Measurements from ENCODE around the gene SOX11.

Gene SOX11

GRCh38 chr2:5699963-5700362 is 7.8 kb downstream of the SOX11 start:
- peaks cover 9% of the 10 kb centered on the region for H3K4me1 ChIP-seq (ENCODE audit: control insufficient read depth, insufficient read depth, low read length)
- no peak overlapping the region for H3K4me3 ChIP-seq (ENCODE audit: low read length in 2 of 2)
- H3K9ac ChIP-seq (ENCODE audit: low read length in 2 of 2) = no peak overlapping the region
- peaks cover 23 to 65% of the 10 kb centered on the region in 2 donors for H3K27me3 ChIP-seq (ENCODE audit: control insufficient read depth in 1 of 2, insufficient read depth in 2 of 2, low read length in 2 of 2)
- H3K9me3 ChIP-seq (ENCODE audit: control insufficient read depth in 2 of 2, low read length in 2 of 2) = no peaks in the 10 kb centered on the region
- H3K27ac ChIP-seq (ENCODE audit: low read length) = no peak overlapping the region
- no peaks in the 10 kb centered on the region for H3K36me3 ChIP-seq (ENCODE audit: control insufficient read depth in 2 of 2, insufficient read depth in 2 of 2, low read length in 2 of 2)

DNA sequence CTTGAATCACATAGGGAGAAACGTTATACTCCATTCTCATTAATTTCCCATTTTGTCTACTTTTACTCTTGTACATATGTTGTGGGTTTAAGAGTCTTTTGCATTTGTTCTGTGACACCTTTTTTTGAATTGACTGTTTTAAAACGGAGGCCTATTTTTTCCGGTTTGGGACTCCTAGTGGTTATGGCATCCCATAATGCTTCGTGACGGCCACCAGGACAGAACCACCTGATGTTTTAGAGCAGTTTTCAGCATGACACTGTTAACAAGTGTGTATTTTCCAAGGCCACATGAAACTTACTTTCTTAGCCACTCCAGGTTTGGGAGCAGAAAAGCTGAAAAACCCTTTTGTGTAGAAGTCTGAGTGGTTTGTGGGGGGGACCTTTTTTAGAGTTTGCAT is 8.4 kb downstream of the SOX11 start:
- peaks cover 9% of the 10 kb centered on the region for H3K4me1 ChIP-seq (ENCODE audit: control insufficient read depth, insufficient read depth, low read length)
- no peaks in the 10 kb centered on the region for H3K36me3 ChIP-seq (ENCODE audit: control insufficient read depth in 2 of 2, insufficient read depth in 2 of 2, low read length in 2 of 2)
- peaks cover 21 to 60% of the 10 kb centered on the region in 2 donors for H3K27me3 ChIP-seq (ENCODE audit: control insufficient read depth in 1 of 2, insufficient read depth in 2 of 2, low read length in 2 of 2)
- H3K27ac ChIP-seq (ENCODE audit: low read length) = no peak overlapping the region
- H3K9ac ChIP-seq (ENCODE audit: low read length in 2 of 2) = no peak overlapping the region
- H3K4me3 ChIP-seq (ENCODE audit: low read length in 2 of 2) = no peak overlapping the region
- H3K9me3 ChIP-seq (ENCODE audit: control insufficient read depth in 2 of 2, low read length in 2 of 2) = no peaks in the 10 kb centered on the region

GRCh38 chr2:5701266-5701665 is 9.1 kb downstream of the SOX11 start:
- Histone ChIP-seq H3K27ac (ENCODE audit: low read length) (no peak overlapping the region), H3K9me3 (ENCODE audit: control insufficient read depth in 2 of 2, low read length in 2 of 2) (no peaks in the 10 kb centered on the region), H3K9ac (ENCODE audit: low read length in 2 of 2) (no peak overlapping the region), H3K36me3 (ENCODE audit: control insufficient read depth in 2 of 2, insufficient read depth in 2 of 2, low read length in 2 of 2) (no peaks in the 10 kb centered on the region), H3K4me1 (ENCODE audit: control insufficient read depth, insufficient read depth, low read length) (peaks cover 8% of the 10 kb centered on the region), H3K4me3 (ENCODE audit: low read length in 2 of 2) (no peak overlapping the region), H3K27me3 (ENCODE audit: control insufficient read depth in 1 of 2, insufficient read depth in 2 of 2, low read length in 2 of 2) (peaks cover 15 to 52% of the 10 kb centered on the region in 2 donors)

- H3K27me3 ChIP-seq (ENCODE audit: control insufficient read depth in 1 of 2, insufficient read depth in 2 of 2, low read length in 2 of 2) = peaks cover 7 to 35% of the 10 kb centered on the region in 2 donors
- H3K4me1 ChIP-seq (ENCODE audit: control insufficient read depth, insufficient read depth, low read length) = no peaks in the 10 kb centered on the region
- H3K4me3 ChIP-seq (ENCODE audit: low read length in 2 of 2) = no peak overlapping the region
- no peak overlapping the region for H3K27ac ChIP-seq (ENCODE audit: low read length)
- no peaks in the 10 kb centered on the region for H3K9me3 ChIP-seq (ENCODE audit: control insufficient read depth in 2 of 2, low read length in 2 of 2)
- H3K9ac ChIP-seq (ENCODE audit: low read length in 2 of 2) = no peak overlapping the region
- no peaks in the 10 kb centered on the region for H3K36me3 ChIP-seq (ENCODE audit: control insufficient read depth in 2 of 2, insufficient read depth in 2 of 2, low read length in 2 of 2)
Observed at GRCh38 chr2:5703166-5703565, 11.0 kb downstream of the SOX11 start.

DNA sequence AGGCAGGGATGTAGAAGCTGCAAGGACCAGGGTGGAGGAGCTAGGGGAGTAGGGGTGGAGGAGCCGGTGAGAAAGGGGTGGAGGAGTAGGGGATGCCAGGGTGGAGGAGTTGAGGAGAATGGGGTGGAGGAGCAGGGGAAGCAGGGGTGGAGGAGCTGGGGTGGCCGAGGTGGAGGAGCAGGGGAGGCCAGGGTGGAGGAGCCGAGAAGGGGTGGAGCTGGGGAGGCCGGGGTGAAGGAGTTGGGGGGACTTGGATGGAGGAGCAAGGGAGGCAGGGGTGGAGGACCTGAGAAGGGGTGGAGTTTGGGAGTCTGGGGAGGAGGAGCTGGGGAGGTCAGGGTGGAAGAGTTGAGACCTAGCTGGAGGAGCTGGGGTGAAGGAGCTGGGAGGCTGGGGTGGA is 13.3 kb downstream of the SOX11 start:
- H3K9me3 ChIP-seq (ENCODE audit: control insufficient read depth in 2 of 2, low read length in 2 of 2) = no peaks in the 10 kb centered on the region

DNA sequence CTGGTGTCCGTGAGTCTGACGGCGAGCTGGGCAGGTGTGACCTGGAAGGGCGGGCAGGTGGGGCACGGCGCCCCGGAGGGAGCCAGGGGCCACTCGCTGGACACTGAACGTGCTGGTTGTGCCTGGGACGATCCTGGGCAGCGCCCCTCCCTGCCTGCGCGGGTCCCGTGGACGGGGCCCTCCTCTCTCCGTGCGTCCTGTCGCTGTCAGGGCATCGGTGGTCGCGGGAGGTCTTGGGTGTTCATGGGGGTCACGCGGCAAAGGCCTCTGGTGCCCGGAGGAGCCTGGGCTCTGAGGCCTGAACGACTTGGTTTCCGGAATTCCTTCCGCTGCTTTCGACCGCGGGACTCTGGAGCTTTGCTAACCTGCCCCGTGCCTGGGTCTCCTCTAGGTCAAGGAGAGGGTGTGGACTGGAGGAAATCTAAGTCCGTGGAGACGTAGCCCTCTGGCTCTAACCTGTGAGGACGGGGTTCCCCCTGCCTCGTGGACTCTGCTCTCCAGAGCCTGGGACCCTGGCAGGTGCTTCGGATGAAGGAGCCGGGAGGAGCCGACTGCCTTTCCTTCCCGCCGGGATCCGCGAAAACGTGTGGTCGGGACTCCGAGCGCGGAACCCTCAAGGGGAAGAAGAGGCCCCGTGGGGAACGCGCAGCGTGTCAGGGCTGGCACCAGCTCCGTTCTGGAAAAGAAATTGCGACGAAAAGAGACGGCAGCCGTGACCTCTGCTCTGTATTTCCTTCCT is 14.7 kb downstream of the SOX11 start:
- no peak overlapping the region for H3K9ac ChIP-seq (ENCODE audit: low read length in 2 of 2)
- no peak overlapping the region for H3K4me3 ChIP-seq (ENCODE audit: low read length in 2 of 2)
- H3K27me3 ChIP-seq (ENCODE audit: control insufficient read depth in 1 of 2, insufficient read depth in 2 of 2, low read length in 2 of 2) = peaks cover 0 to 9% of the 10 kb centered on the region in 2 donors
- no peaks in the 10 kb centered on the region for H3K4me1 ChIP-seq (ENCODE audit: control insufficient read depth, insufficient read depth, low read length)
- H3K27ac ChIP-seq (ENCODE audit: low read length) = no peak overlapping the region
- H3K9me3 ChIP-seq (ENCODE audit: control insufficient read depth in 2 of 2, low read length in 2 of 2) = no peaks in the 10 kb centered on the region
- H3K36me3 ChIP-seq (ENCODE audit: control insufficient read depth in 2 of 2, insufficient read depth in 2 of 2, low read length in 2 of 2) = no peaks in the 10 kb centered on the region

More for the DNA sequence above, 13.3 kb downstream of the SOX11 start:
- no peak overlapping the region for H3K4me3 ChIP-seq (ENCODE audit: low read length in 2 of 2)
- no peaks in the 10 kb centered on the region for H3K4me1 ChIP-seq (ENCODE audit: control insufficient read depth, insufficient read depth, low read length)
- peaks cover 6 to 20% of the 10 kb centered on the region in 2 donors for H3K27me3 ChIP-seq (ENCODE audit: control insufficient read depth in 1 of 2, insufficient read depth in 2 of 2, low read length in 2 of 2)
- no peak overlapping the region for H3K9ac ChIP-seq (ENCODE audit: low read length in 2 of 2)
- no peaks in the 10 kb centered on the region for H3K36me3 ChIP-seq (ENCODE audit: control insufficient read depth in 2 of 2, insufficient read depth in 2 of 2, low read length in 2 of 2)
- no peak overlapping the region for H3K27ac ChIP-seq (ENCODE audit: low read length)

DNA sequence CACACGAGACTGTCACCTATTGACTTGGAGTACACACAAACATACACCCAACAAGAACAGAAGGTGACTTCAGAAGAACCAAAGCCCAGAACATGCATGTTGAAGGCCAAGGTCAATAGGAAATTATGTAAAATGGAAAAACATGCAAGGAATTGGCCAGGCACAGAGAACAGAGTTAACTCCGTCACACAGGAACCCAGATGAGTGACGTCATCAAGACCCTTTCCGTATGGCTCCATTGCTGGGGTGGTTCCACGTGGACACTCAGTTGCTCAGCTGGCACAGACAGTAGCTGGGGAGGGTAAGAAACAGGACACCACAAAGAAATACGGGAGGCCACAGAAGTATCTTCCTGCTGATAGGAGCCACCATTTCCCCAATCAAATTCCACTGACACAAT is 18.4 kb downstream of the SOX11 start:
- Histone ChIP-seq H3K9me3 (ENCODE audit: control insufficient read depth in 2 of 2, low read length in 2 of 2) (no peaks in the 10 kb centered on the region), H3K27ac (ENCODE audit: low read length) (no peak overlapping the region), H3K36me3 (ENCODE audit: control insufficient read depth in 2 of 2, insufficient read depth in 2 of 2, low read length in 2 of 2) (no peaks in the 10 kb centered on the region), H3K27me3 (ENCODE audit: control insufficient read depth in 1 of 2, insufficient read depth in 2 of 2, low read length in 2 of 2) (peaks cover 2% of the 10 kb centered on the region in 2 donors), H3K4me3 (ENCODE audit: low read length in 2 of 2) (no peak overlapping the region), H3K9ac (ENCODE audit: low read length in 2 of 2) (no peak overlapping the region), H3K4me1 (ENCODE audit: control insufficient read depth, insufficient read depth, low read length) (no peaks in the 10 kb centered on the region)

GRCh38 chr2:5713101-5713500 is 20.9 kb downstream of the SOX11 start:
- Histone ChIP-seq H3K9me3 (ENCODE audit: control insufficient read depth in 2 of 2, low read length in 2 of 2) (no peaks in the 10 kb centered on the region), H3K4me3 (ENCODE audit: low read length in 2 of 2) (no peak overlapping the region), H3K27me3 (ENCODE audit: control insufficient read depth in 1 of 2, insufficient read depth in 2 of 2, low read length in 2 of 2) (peaks cover 0 to 2% of the 10 kb centered on the region in 2 donors), H3K27ac (ENCODE audit: low read length) (no peak overlapping the region), H3K36me3 (ENCODE audit: control insufficient read depth in 2 of 2, insufficient read depth in 2 of 2, low read length in 2 of 2) (no peaks in the 10 kb centered on the region), H3K4me1 (ENCODE audit: control insufficient read depth, insufficient read depth, low read length) (no peaks in the 10 kb centered on the region), H3K9ac (ENCODE audit: low read length in 2 of 2) (no peak overlapping the region)

GRCh38 chr2:5719629-5720334 is 27.6 kb downstream of the SOX11 start:
- H3K27me3 ChIP-seq (ENCODE audit: control insufficient read depth in 1 of 2, insufficient read depth in 2 of 2, low read length in 2 of 2) = no peaks in the 10 kb centered on the region
- no peaks in the 10 kb centered on the region for H3K36me3 ChIP-seq (ENCODE audit: control insufficient read depth in 2 of 2, insufficient read depth in 2 of 2, low read length in 2 of 2)
- H3K9me3 ChIP-seq (ENCODE audit: control insufficient read depth in 2 of 2, low read length in 2 of 2) = no peaks in the 10 kb centered on the region
- H3K27ac ChIP-seq (ENCODE audit: low read length) = no peak overlapping the region
- H3K9ac ChIP-seq (ENCODE audit: low read length in 2 of 2) = no peak overlapping the region
- peaks cover 7% of the 10 kb centered on the region for H3K4me1 ChIP-seq (ENCODE audit: control insufficient read depth, insufficient read depth, low read length)
- H3K4me3 ChIP-seq (ENCODE audit: low read length in 2 of 2) = no peak overlapping the region

DNA sequence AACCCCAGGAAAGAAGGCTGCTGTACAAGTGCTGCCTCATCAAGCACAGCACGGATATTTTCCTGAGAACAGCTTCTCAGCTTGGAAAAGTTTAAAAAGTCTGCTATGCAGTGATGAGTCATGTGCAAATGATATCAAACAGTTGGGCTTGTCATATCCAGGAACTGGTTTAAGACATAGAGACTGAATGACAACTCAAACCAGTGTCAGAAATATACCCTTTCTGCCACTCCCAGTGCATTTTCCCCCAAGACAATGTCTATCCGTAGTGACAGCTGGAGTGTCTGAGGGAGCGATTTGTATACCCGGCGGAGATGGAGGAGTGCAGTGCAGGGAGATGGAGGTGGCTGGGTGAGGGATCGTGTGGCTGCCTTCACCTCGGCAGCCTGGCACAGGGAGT is 28.2 kb downstream of the SOX11 start:
- no peaks in the 10 kb centered on the region for H3K27me3 ChIP-seq (ENCODE audit: control insufficient read depth in 1 of 2, insufficient read depth in 2 of 2, low read length in 2 of 2)
- H3K27ac ChIP-seq (ENCODE audit: low read length) = no peak overlapping the region
- no peak overlapping the region for H3K4me3 ChIP-seq (ENCODE audit: low read length in 2 of 2)
- no peaks in the 10 kb centered on the region for H3K36me3 ChIP-seq (ENCODE audit: control insufficient read depth in 2 of 2, insufficient read depth in 2 of 2, low read length in 2 of 2)
- no peak overlapping the region for H3K9ac ChIP-seq (ENCODE audit: low read length in 2 of 2)
- peaks cover 8% of the 10 kb centered on the region for H3K4me1 ChIP-seq (ENCODE audit: control insufficient read depth, insufficient read depth, low read length)
- no peaks in the 10 kb centered on the region for H3K9me3 ChIP-seq (ENCODE audit: control insufficient read depth in 2 of 2, low read length in 2 of 2)

GRCh38 chr2:5722236-5722635 is 30.1 kb downstream of the SOX11 start:
- no peak overlapping the region for H3K9ac ChIP-seq (ENCODE audit: low read length in 2 of 2)
- H3K9me3 ChIP-seq (ENCODE audit: control insufficient read depth in 2 of 2, low read length in 2 of 2) = no peaks in the 10 kb centered on the region
- peaks cover 8% of the 10 kb centered on the region for H3K4me1 ChIP-seq (ENCODE audit: control insufficient read depth, insufficient read depth, low read length)
- H3K36me3 ChIP-seq (ENCODE audit: control insufficient read depth in 2 of 2, insufficient read depth in 2 of 2, low read length in 2 of 2) = no peaks in the 10 kb centered on the region
- no peaks in the 10 kb centered on the region for H3K27me3 ChIP-seq (ENCODE audit: control insufficient read depth in 1 of 2, insufficient read depth in 2 of 2, low read length in 2 of 2)
- no peak overlapping the region for H3K4me3 ChIP-seq (ENCODE audit: low read length in 2 of 2)
- no peak overlapping the region for H3K27ac ChIP-seq (ENCODE audit: low read length)
